ENCODE results near the gene DCX. TPM values are rescaled to one million over a fixed set of nuclear protein-coding genes. Genes with fewer than 3 reads are reported as not detected.

The DCX gene
- total and polyA plus RNA-seq, 2 of the 4 experiments (the other 2 are of a cell fraction) = not detected

DNA sequence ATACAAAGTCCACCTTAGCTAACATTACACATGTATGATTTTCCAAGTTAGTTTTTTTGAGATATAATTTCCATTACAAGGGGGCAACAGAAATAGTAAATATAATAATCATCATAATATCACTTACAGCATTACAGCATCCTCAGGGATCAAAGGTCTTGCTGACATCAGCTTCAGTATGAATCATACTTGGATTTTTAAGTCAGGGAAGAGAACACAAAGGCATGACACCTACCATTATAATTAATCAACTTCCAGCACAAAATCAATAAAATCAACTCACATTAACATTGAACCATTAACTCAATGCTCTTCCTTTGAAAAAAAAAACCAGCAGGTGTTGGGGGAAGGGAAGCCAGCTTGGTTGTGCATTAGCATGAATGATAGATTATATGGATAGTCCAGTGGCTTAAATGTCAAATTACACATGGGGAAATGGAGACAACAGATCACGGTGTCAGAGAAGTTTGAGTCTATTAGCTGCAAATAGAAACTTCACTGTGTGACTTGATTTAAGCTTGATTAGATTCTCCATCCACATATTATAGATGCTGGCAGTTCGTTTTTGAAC is 74.8 kb downstream of the DCX start:
- H2BK20ac ChIP-seq (ENCODE audit: low read depth, low read length) = no peak overlapping the region
- no peak overlapping the region for H3K27ac ChIP-seq (ENCODE audit: insufficient read depth, low read length)
- H3K14ac ChIP-seq (replicated peaks; ENCODE audit: low read depth, low read length) = no peak overlapping the region
- H3K4me1 ChIP-seq (ENCODE audit: control insufficient read depth, insufficient read depth, low read length) = no peaks in the 10 kb centered on the region
- H2BK120ac ChIP-seq (ENCODE audit: low read depth, low read length) = no peak overlapping the region
- H4K8ac ChIP-seq (ENCODE audit: low read depth in 2 of 2, low read length in 2 of 2) = no peak overlapping the region
- no peak overlapping the region for H3K56ac ChIP-seq (ENCODE audit: extremely low read depth, insufficient read depth, low read length)
- no TSS peak for BruUV-seq (replicated peaks)
- WGBS, 2 experiments (ENCODE audit: extremely low coverage in 2 of 2, insufficient read length in 1 of 2) = no CpG with 5 or more reads among the region's 2 CpGs
- dilution Hi-C loops (cut with HindIII; ENCODE audit: low sequenced_read_pairs, unreplicated experiment) (no loop called here), intact Hi-C loops (cut with micrococcal nuclease) (no loop called here), in situ Hi-C loops (cut with MboI; ENCODE audit: low sequenced_read_pairs) (no loop called here)
- H3K4me2 ChIP-seq (ENCODE audit: low read depth, low read length) = no peak overlapping the region
- no peak overlapping the region for H3K4ac ChIP-seq (ENCODE audit: low read depth, low read length)
- no peaks in the 10 kb centered on the region for H4K20me1 ChIP-seq (ENCODE audit: insufficient read depth, low read length)
- H2BK15ac ChIP-seq (ENCODE audit: low read depth, low read length) = no peak overlapping the region
- H3K79me1 ChIP-seq (ENCODE audit: low read depth in 1 of 2, low read length in 2 of 2) = no peaks in the 10 kb centered on the region
- peaks cover 3% of the 10 kb centered on the region; the same call in 1 of the 2 replicates for H3K27me3 ChIP-seq (ENCODE audit: control insufficient read depth, insufficient read depth, low read length)
- DNase-seq (no peak), ATAC-seq (ENCODE audit: low read depth) (no peak)
- no peak overlapping the region for H4K91ac ChIP-seq (ENCODE audit: insufficient read depth, low read depth, low read length)
- H4K5ac ChIP-seq (ENCODE audit: low read depth, low read length) = no peak overlapping the region
- no peak overlapping the region for H3K23ac ChIP-seq (ENCODE audit: low read depth, low read length)
- CTCF ChIA-PET = interaction anchor here (0.5 to 1.1 kb wide), 2 partner anchors 10 to 81 kb away, joined by 3 read pairs; no protein-coding TSS in a partner anchor
- no peak for TF ChIP-seq CHD1 (IDR thresholded peaks at IDR 0.05; ENCODE audit: low read depth, low read length)
- TF ChIP-seq FOS (IDR thresholded peaks at IDR 0.05; ENCODE audit: low read depth, low read length) = no peak
- TF ChIP-seq SMC3 (IDR thresholded peaks at IDR 0.05; ENCODE audit: low read depth, low read length) = no peak
- TF ChIP-seq NFE2L2 (IDR thresholded peaks at IDR 0.05; ENCODE audit: low read depth, low read length) = no peak
- no peak for TF ChIP-seq BHLHE40 (IDR thresholded peaks at IDR 0.05; ENCODE audit: low read depth, low read length)
- no peak for TF ChIP-seq RCOR1 (IDR thresholded peaks at IDR 0.05; ENCODE audit: insufficient replicate concordance, low read length)
- no peak for TF ChIP-seq CEBPB (IDR thresholded peaks at IDR 0.05; ENCODE audit: low read depth, low read length)
- TF ChIP-seq, protein P1, sequence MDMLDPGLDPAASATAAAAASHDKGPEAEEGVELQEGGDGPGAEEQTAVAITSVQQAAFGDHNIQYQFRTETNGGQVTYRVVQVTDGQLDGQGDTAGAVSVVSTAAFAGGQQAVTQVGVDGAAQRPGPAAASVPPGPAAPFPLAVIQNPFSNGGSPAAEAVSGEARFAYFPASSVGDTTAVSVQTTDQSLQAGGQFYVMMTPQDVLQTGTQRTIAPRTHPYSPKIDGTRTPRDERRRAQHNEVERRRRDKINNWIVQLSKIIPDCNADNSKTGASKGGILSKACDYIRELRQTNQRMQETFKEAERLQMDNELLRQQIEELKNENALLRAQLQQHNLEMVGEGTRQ (IDR thresholded peaks at IDR 0.05; ENCODE audit: low read depth, low read length) = no peak
- TF ChIP-seq RAD21 (IDR thresholded peaks at IDR 0.05; ENCODE audit: low read length) = no peak
- no peak for TF ChIP-seq MXI1 (IDR thresholded peaks at IDR 0.05; ENCODE audit: borderline replicate concordance, low read depth, low read length)
- TF ChIP-seq, protein P2, sequence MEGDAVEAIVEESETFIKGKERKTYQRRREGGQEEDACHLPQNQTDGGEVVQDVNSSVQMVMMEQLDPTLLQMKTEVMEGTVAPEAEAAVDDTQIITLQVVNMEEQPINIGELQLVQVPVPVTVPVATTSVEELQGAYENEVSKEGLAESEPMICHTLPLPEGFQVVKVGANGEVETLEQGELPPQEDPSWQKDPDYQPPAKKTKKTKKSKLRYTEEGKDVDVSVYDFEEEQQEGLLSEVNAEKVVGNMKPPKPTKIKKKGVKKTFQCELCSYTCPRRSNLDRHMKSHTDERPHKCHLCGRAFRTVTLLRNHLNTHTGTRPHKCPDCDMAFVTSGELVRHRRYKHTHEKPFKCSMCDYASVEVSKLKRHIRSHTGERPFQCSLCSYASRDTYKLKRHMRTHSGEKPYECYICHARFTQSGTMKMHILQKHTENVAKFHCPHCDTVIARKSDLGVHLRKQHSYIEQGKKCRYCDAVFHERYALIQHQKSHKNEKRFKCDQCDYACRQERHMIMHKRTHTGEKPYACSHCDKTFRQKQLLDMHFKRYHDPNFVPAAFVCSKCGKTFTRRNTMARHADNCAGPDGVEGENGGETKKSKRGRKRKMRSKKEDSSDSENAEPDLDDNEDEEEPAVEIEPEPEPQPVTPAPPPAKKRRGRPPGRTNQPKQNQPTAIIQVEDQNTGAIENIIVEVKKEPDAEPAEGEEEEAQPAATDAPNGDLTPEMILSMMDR (conservative IDR thresholded peaks at IDR 0.05; ENCODE audit: low read depth, low read length) = no peak
- no peak overlapping the region for H2AK5ac ChIP-seq (ENCODE audit: low read depth, low read length)
- H3K36me3 ChIP-seq (ENCODE audit: control insufficient read depth, insufficient read depth, low read length) = no peaks in the 10 kb centered on the region
- no peak overlapping the region for H3K9ac ChIP-seq (ENCODE audit: low read depth, low read length)
- no peak overlapping the region for H2AK9ac ChIP-seq (replicated peaks; ENCODE audit: low read depth, low read length, poor library complexity)
- no peak overlapping the region for H3K4me3 ChIP-seq (ENCODE audit: insufficient read depth, low read depth, low read length)
- POLR2A ChIA-PET (ENCODE audit: unreplicated experiment) = no interaction called here
- H2BK5ac ChIP-seq (ENCODE audit: low read depth, low read length, poor library complexity, severe bottlenecking) = no peak overlapping the region
- no peaks in the 10 kb centered on the region for H3K9me3 ChIP-seq (ENCODE audit: control insufficient read depth, insufficient read depth, low read length)
- no peaks in the 10 kb centered on the region for H3K9me1 ChIP-seq (ENCODE audit: insufficient read depth, low read length)
- no peak overlapping the region for H3K18ac ChIP-seq (ENCODE audit: low read depth, low read length)
- no peak overlapping the region for H2AFZ ChIP-seq (replicated peaks; ENCODE audit: low read length, poor library complexity)

Data from IMR-90 (cell line).